Measurements from ENCODE around the gene SRRM5. TPM values are rescaled to one million over a fixed set of nuclear protein-coding genes. Genes with fewer than 3 reads are reported as not detected.

The SRRM5 gene
- total RNA-seq, 1 donor from 2014 or later: 0.46 TPM

GRCh38 chr19:43569657-43570056 is 42.2 kb upstream of the SRRM5 start:
- H3K36me3 ChIP-seq (ENCODE audit: control insufficient read depth, insufficient read depth, low read length): no peaks in the 10 kb centered on the region
- no peak for TF ChIP-seq CTCF (IDR thresholded peaks at IDR 0.05; ENCODE audit: insufficient read depth, low read length, poor library complexity, severe bottlenecking)
- DNase-seq (ENCODE audit: low read depth): no peak
- H3K27me3 ChIP-seq (ENCODE audit: control insufficient read depth, insufficient read depth, low read length): no peaks in the 10 kb centered on the region
- H3K4me3 ChIP-seq (ENCODE audit: low read depth, low read length): no peak overlapping the region

- TF ChIP-seq CTCF (IDR thresholded peaks at IDR 0.05; ENCODE audit: insufficient read depth, low read length, poor library complexity, severe bottlenecking): no peak
Measured at GRCh38 chr19:43570174-43570791, 41.6 kb upstream of the SRRM5 start.

GRCh38 chr19:43572171-43572588 is 39.7 kb upstream of the SRRM5 start:
- H3K27me3 ChIP-seq (ENCODE audit: control insufficient read depth, insufficient read depth, low read length): no peaks in the 10 kb centered on the region
- H3K36me3 ChIP-seq (ENCODE audit: control insufficient read depth, insufficient read depth, low read length): no peaks in the 10 kb centered on the region
- DNase-seq (ENCODE audit: low read depth): no peak
- TF ChIP-seq CTCF (IDR thresholded peaks at IDR 0.05; ENCODE audit: insufficient read depth, low read length, poor library complexity, severe bottlenecking): no peak
- H3K4me3 ChIP-seq (ENCODE audit: low read depth, low read length): no peak overlapping the region

More at GRCh38 chr19:43570174-43570791, 41.6 kb upstream of the SRRM5 start:
- no peak overlapping the region for H3K4me3 ChIP-seq (ENCODE audit: low read depth, low read length)
- H3K27me3 ChIP-seq (ENCODE audit: control insufficient read depth, insufficient read depth, low read length): no peaks in the 10 kb centered on the region
- no peak for DNase-seq (ENCODE audit: low read depth)
- H3K36me3 ChIP-seq (ENCODE audit: control insufficient read depth, insufficient read depth, low read length): no peaks in the 10 kb centered on the region

- DNase-seq (ENCODE audit: low read depth): no peak
- Histone ChIP-seq H3K27me3 (ENCODE audit: control insufficient read depth, insufficient read depth, low read length) (no peaks in the 10 kb centered on the region), H3K36me3 (ENCODE audit: control insufficient read depth, insufficient read depth, low read length) (no peaks in the 10 kb centered on the region), H3K4me3 (ENCODE audit: low read depth, low read length) (peak overlapping the region; percentile 81)
- TF ChIP-seq CTCF (IDR thresholded peaks at IDR 0.05; ENCODE audit: insufficient read depth, low read length, poor library complexity, severe bottlenecking): no peak
Measured at GRCh38 chr19:43574424-43575155, 37.3 kb upstream of the SRRM5 start.

- Histone ChIP-seq H3K4me3 (ENCODE audit: low read depth, low read length) (peak within 1 kb of the TSS; percentile 81), H3K27me3 (ENCODE audit: control insufficient read depth, insufficient read depth, low read length) (no peaks in the 10 kb centered on the region), H3K36me3 (ENCODE audit: control insufficient read depth, insufficient read depth, low read length) (no peaks in the 10 kb centered on the region)
- peak; percentile 95 for DNase-seq (ENCODE audit: low read depth)
- TF ChIP-seq CTCF (IDR thresholded peaks at IDR 0.05; ENCODE audit: insufficient read depth, low read length, poor library complexity, severe bottlenecking): no peak
Measured at GRCh38 chr19:43575156-43575950, 36.5 kb upstream of the SRRM5 start, which contains the start of the genes PINLYP and XRCC1. PINLYP (plus strand) TSS chr19:43575801; CDS start chr19:43577192, 1,391 bp downstream. XRCC1 (minus strand) TSS chr19:43575527; CDS start chr19:43575458, 69 bp downstream.
